ENCODE results near the gene CACNA2D3.
"Not testable (repeated sequence)": the region's sequence is repeated elsewhere in the genome, so short reads cannot be mapped to it uniquely, and the experiment has no call there.

Gene CACNA2D3

GRCh38 chr3:54967731-54968161, 845.4 kb downstream of the CACNA2D3 start:
- TF ChIP-seq TAF1 (IDR thresholded peaks at IDR 0.05; ENCODE audit: low read depth, low read length) (no peak), POLR2AphosphoS5 (IDR thresholded peaks at IDR 0.05; ENCODE audit: low read depth, low read length) (no peak), POLR2A (IDR thresholded peaks at IDR 0.05; ENCODE audit: low read depth, low read length) (no peak), POU2F2 (IDR thresholded peaks at IDR 0.05; ENCODE audit: low read depth, low read length) (no peak), PAX5 (IDR thresholded peaks at IDR 0.05; ENCODE audit: insufficient read depth, low read length, severe bottlenecking) (no peak), SPI1 (IDR thresholded peaks at IDR 0.05; ENCODE audit: low read depth, low read length) (no peak)
- FAIRE-seq: no peak
- DNase-seq (ENCODE audit: insufficient read length, low spot score): no peak

GRCh38 chr3:54968546-54969172, 846.3 kb downstream of the CACNA2D3 start:
- DNase-seq (ENCODE audit: insufficient read length, low spot score) (no peak), FAIRE-seq (no peak)
- TF ChIP-seq SPI1 (IDR thresholded peaks at IDR 0.05; ENCODE audit: low read depth, low read length) (no peak), POU2F2 (IDR thresholded peaks at IDR 0.05; ENCODE audit: low read depth, low read length) (no peak), PAX5 (IDR thresholded peaks at IDR 0.05; ENCODE audit: insufficient read depth, low read length, severe bottlenecking) (no peak), POLR2A (IDR thresholded peaks at IDR 0.05; ENCODE audit: low read depth, low read length) (no peak), POLR2AphosphoS5 (IDR thresholded peaks at IDR 0.05; ENCODE audit: low read depth, low read length) (no peak), TAF1 (IDR thresholded peaks at IDR 0.05; ENCODE audit: low read depth, low read length) (no peak)

- no peak for FAIRE-seq
- TF ChIP-seq POLR2A (IDR thresholded peaks at IDR 0.05; ENCODE audit: low read depth, low read length) (no peak), TAF1 (IDR thresholded peaks at IDR 0.05; ENCODE audit: low read depth, low read length) (no peak), SPI1 (IDR thresholded peaks at IDR 0.05; ENCODE audit: low read depth, low read length) (no peak), POU2F2 (IDR thresholded peaks at IDR 0.05; ENCODE audit: low read depth, low read length) (no peak), PAX5 (IDR thresholded peaks at IDR 0.05; ENCODE audit: insufficient read depth, low read length, severe bottlenecking) (no peak), POLR2AphosphoS5 (IDR thresholded peaks at IDR 0.05; ENCODE audit: low read depth, low read length) (no peak)
- no peak for DNase-seq (ENCODE audit: insufficient read length, low spot score)
Measured at GRCh38 chr3:54969652-54970051, 847.3 kb downstream of the CACNA2D3 start.

- FAIRE-seq: no peak
Measured at GRCh38 chr3:54970895-54971294, 848.5 kb downstream of the CACNA2D3 start.

DNA sequence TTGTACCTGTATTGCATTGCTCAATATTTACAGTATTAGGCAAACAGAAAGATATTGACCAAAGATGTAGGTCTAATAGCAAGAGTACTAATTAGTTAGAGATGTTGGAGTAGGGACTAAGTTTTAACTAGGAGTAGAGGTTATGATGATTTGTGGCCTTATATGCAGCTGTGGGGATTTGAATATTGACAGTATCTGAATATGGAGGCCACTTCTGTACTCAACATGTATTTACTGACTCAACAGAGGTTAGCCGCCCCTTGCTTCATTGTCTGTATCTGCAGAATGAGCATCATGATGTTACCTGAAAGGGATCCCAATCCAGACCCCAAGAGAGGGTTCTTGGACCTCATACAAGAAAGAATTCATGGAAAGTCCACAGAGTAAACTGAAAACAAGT, 855.1 kb downstream of the CACNA2D3 start:
- TF ChIP-seq POLR2AphosphoS5 (IDR thresholded peaks at IDR 0.05; ENCODE audit: low read depth, low read length) (no peak), POLR2A (IDR thresholded peaks at IDR 0.05; ENCODE audit: low read depth, low read length) (no peak), POU2F2 (IDR thresholded peaks at IDR 0.05; ENCODE audit: low read depth, low read length) (no peak), PAX5 (IDR thresholded peaks at IDR 0.05; ENCODE audit: insufficient read depth, low read length, severe bottlenecking) (no peak), SPI1 (IDR thresholded peaks at IDR 0.05; ENCODE audit: low read depth, low read length) (no peak), TAF1 (IDR thresholded peaks at IDR 0.05; ENCODE audit: low read depth, low read length) (no peak)
- no peak for DNase-seq (ENCODE audit: insufficient read length, low spot score)
- FAIRE-seq: no peak

More at GRCh38 chr3:54970895-54971294, 848.5 kb downstream of the CACNA2D3 start:
- TF ChIP-seq POU2F2 (IDR thresholded peaks at IDR 0.05; ENCODE audit: low read depth, low read length) (no peak), TAF1 (IDR thresholded peaks at IDR 0.05; ENCODE audit: low read depth, low read length) (no peak), SPI1 (IDR thresholded peaks at IDR 0.05; ENCODE audit: low read depth, low read length) (no peak), POLR2A (IDR thresholded peaks at IDR 0.05; ENCODE audit: low read depth, low read length) (no peak), POLR2AphosphoS5 (IDR thresholded peaks at IDR 0.05; ENCODE audit: low read depth, low read length) (no peak), PAX5 (IDR thresholded peaks at IDR 0.05; ENCODE audit: insufficient read depth, low read length, severe bottlenecking) (no peak)
- DNase-seq (ENCODE audit: insufficient read length, low spot score): no peak

DNA sequence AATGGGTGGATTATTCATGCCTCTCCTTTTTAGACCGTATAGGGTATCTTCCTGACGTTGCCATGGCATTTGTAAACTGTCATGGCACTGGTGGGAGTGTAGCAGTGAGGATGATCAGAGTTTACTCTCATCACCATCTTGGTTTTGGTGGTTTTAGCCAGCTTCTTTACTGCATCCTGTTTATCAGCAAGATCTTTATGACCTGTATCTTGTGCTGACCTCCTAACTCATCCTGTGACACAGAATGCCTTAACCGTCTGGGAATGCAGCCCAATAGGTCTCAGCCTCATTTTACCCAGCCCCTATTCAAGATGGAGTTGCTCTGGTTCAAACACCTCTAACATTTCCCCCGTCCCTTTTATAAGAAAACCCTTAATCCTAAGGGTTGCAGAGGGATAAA, 855.6 kb downstream of the CACNA2D3 start:
- DNase-seq (ENCODE audit: insufficient read length, low spot score); FAIRE-seq: not testable (repeated sequence)

GRCh38 chr3:54982807-54983206, 860.5 kb downstream of the CACNA2D3 start:
- TF ChIP-seq POU2F2 (IDR thresholded peaks at IDR 0.05; ENCODE audit: low read depth, low read length): no peak
- TF ChIP-seq TAF1 (IDR thresholded peaks at IDR 0.05; ENCODE audit: low read depth, low read length): no peak
- no peak for TF ChIP-seq PAX5 (IDR thresholded peaks at IDR 0.05; ENCODE audit: insufficient read depth, low read length, severe bottlenecking)
- TF ChIP-seq SPI1 (IDR thresholded peaks at IDR 0.05; ENCODE audit: low read depth, low read length): no peak
- no peak for TF ChIP-seq POLR2AphosphoS5 (IDR thresholded peaks at IDR 0.05; ENCODE audit: low read depth, low read length)
- no peak for TF ChIP-seq POLR2A (IDR thresholded peaks at IDR 0.05; ENCODE audit: low read depth, low read length)
- FAIRE-seq (no peak), DNase-seq (ENCODE audit: insufficient read length, low spot score) (no peak)

- FAIRE-seq (no peak), DNase-seq (ENCODE audit: insufficient read length, low spot score) (no peak)
- TF ChIP-seq POLR2A (IDR thresholded peaks at IDR 0.05; ENCODE audit: low read depth, low read length) (no peak), POLR2AphosphoS5 (IDR thresholded peaks at IDR 0.05; ENCODE audit: low read depth, low read length) (no peak), PAX5 (IDR thresholded peaks at IDR 0.05; ENCODE audit: insufficient read depth, low read length, severe bottlenecking) (no peak), SPI1 (IDR thresholded peaks at IDR 0.05; ENCODE audit: low read depth, low read length) (no peak)
Measured at GRCh38 chr3:54983266-54984099, 861.1 kb downstream of the CACNA2D3 start.

DNA sequence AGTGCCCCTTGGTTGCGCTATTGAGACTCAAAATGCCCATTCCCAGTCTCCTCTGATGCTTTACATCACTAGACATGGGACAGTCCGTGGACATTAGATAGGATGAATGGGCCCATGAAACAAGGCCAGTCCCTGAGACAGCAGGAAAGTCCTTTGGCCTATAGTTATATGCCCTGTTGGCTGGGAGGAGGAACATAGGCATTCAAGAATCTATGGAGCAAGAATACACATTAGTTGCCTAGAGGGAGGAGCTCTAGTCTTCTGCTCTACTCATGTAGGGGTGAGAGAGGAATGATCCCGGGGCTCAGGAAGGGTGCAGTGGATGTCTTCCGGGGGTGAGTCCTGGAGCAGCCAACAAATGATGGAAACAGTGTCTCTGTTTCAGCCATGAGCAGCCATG, 863.5 kb downstream of the CACNA2D3 start:
- no peak for TF ChIP-seq POLR2A (IDR thresholded peaks at IDR 0.05; ENCODE audit: low read depth, low read length)
- TF ChIP-seq TAF1 (IDR thresholded peaks at IDR 0.05; ENCODE audit: low read depth, low read length): no peak
- no peak for TF ChIP-seq POLR2AphosphoS5 (IDR thresholded peaks at IDR 0.05; ENCODE audit: low read depth, low read length)
- TF ChIP-seq SPI1 (IDR thresholded peaks at IDR 0.05; ENCODE audit: low read depth, low read length): no peak
- TF ChIP-seq POU2F2 (IDR thresholded peaks at IDR 0.05; ENCODE audit: low read depth, low read length): no peak
- TF ChIP-seq PAX5 (IDR thresholded peaks at IDR 0.05; ENCODE audit: insufficient read depth, low read length, severe bottlenecking): no peak
- DNase-seq (ENCODE audit: insufficient read length, low spot score): no peak
- FAIRE-seq: no peak

All from GM12891 (cell line).